GM18861 (cell line): ENCODE data around the gene KCNQ1.

ENCODE experiments used
- ATAC-seq: cut with Tn5 transposase; IDR thresholded peaks from one replicate; pipeline ENCODE4 v1.9.1; 2021; ENCODE audit not compliant: unreplicated experiment

Gene KCNQ1

DNA sequence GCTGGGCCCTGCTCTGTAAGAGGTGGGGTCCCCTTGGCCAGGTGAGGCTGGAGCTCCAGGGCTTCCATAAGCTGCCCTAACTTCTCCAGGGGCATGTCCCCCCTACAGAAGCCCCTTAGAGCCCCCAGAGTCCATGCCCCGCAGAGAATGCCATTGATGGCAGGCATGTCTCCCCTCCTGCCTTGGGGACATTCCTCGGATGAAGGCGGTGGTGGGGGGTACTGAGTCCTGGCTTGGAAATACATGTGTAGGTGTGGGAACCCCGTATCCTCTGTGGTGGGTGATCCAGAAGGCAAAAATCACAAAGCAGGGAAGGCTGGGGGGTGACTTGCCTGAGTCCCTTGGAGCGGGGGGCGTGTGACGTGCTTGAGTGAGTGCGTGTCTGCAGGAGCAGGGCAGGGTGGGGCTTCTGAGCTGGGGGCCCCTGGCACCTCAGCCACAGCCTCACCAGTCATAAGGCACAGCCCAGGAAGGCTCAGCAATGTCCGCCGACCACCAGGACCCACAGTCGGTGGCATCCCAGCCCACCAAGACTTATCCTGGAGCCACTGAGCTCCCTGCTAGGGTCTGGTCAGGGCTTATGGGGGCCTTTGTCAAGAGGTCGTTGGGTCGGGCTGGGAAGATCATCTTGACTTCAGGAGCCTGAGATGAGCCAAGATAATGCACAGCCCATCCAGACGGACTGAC is 324.7 kb downstream of the KCNQ1 start:
- ATAC-seq: no peak

DNA sequence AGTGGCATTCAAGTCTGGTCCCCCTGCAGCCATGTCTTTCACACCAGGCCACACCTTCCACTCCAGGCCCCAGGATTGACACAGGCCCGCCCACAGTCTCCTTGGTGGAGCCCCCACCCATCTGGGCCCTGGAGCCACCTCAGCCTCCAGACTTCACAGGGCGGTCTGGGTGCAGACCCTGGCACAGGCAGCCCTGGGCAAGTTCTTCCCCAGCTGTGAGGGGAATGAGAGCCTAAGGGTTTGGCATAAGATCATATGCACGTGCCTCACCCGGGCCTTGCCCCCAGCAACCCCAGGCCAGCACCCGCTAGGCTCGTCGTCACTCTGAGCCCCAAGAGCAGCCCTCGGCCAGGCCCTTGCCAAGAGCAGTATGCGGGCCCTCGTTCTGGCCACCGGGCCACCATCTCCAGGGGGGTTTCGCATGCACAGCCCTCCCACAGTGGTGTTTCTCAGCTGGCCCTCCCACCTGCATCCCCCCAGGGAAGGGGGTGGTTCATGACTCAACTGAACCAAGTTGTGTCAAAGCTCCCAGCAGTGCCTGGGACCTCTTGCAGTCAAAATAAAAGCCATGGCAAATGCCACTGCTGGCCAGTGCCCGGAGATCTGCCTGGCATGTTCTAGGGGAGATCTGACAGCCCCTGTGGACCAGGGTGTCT is 325.4 kb downstream of the KCNQ1 start:
- ATAC-seq: no peak

DNA sequence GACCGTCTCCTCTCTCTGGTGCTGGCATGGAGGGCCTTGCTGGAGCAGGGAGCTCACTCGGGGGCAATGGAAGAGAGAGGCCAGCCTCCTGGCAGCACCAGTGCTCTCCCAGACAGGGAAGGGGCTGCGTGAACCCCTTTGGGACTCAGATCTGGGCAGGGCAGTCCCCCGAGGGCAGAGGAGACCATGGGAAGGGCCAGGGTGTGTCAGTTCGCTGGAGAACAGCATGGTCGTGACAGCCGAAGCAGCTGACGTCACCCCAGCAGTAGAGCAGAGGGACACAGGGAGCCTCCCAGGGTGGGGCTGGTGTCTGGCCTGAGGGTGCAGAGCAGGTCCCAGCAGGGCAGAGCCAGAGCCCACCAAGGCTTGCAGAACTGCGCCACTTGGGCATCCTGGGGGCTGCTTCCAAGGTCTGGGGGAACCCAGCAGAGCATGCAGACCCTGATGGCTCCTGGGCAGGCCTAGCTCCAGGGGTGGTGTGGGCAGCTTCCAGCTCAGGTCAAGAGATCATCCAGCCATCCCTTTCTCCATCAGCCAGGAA is 326.0 kb downstream of the KCNQ1 start:
- no peak for ATAC-seq

- no peak for ATAC-seq
These were observed 327.1 kb downstream of the KCNQ1 start for GRCh38 chr11:2771758-2772466.

DNA sequence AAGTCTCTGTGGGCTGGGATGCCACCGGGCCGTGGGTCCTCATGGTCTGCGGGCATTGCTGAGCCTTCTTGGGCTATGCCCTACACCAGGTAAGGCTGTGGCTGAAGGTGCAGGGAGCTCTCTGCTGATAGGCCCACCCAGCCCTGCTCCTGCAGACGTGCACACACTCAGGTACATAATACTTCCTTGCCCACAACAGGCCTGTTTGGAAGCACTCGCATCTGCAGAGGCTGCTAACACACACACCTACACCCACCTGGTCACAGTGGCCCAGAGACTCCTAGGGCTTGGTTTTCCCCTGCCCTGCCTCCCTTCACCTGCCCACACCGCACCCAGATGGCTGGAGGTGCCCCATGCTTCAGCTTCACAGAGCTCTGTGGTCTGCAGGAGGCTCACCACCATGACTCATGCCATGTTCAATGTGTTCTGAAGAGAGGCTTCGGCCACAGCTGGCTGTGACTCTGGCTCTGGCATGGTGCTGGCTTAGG is 327.8 kb downstream of the KCNQ1 start:
- ATAC-seq: no peak

GRCh38 chr11:2774173-2775082 is 329.6 kb downstream of the KCNQ1 start:
- ATAC-seq: no peak

- ATAC-seq: no peak
These were observed 330.3 kb downstream of the KCNQ1 start for GRCh38 chr11:2775083-2775625.

- no peak for ATAC-seq
These were observed 331.0 kb downstream of the KCNQ1 start for GRCh38 chr11:2775626-2776350.

- no peak for ATAC-seq
These were observed 331.7 kb downstream of the KCNQ1 start for GRCh38 chr11:2776351-2777061.

DNA sequence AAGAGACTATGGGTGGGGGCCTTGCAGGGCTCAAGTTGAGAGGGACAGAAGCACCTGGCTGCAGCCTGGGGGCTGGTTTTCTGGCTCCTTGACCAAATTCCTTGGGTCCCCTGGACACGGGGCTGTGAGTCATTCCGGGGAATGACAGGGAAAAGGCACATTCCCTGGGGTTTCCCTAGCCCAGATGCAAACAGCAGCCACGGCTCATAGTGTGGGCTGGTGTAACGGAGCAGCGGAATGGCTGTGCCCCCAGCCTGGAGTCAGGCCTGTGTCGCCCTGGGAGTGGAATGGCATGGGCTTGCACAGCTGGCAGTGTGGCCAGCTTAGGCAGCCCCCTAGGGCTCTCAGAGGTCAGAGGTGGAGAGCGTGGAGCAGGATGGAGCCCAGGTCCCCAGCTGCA is 332.6 kb downstream of the KCNQ1 start:
- no peak for ATAC-seq

GRCh38 chr11:2777871-2778629 is 333.2 kb downstream of the KCNQ1 start:
- no peak for ATAC-seq

- ATAC-seq: peak; percentile 42
These were observed 334.1 kb downstream of the KCNQ1 start for GRCh38 chr11:2778630-2779498.

- no peak for ATAC-seq
These were observed 334.7 kb downstream of the KCNQ1 start for GRCh38 chr11:2779499-2779980.

- no peak for ATAC-seq
These were observed 335.4 kb downstream of the KCNQ1 start for GRCh38 chr11:2779981-2780849.

DNA sequence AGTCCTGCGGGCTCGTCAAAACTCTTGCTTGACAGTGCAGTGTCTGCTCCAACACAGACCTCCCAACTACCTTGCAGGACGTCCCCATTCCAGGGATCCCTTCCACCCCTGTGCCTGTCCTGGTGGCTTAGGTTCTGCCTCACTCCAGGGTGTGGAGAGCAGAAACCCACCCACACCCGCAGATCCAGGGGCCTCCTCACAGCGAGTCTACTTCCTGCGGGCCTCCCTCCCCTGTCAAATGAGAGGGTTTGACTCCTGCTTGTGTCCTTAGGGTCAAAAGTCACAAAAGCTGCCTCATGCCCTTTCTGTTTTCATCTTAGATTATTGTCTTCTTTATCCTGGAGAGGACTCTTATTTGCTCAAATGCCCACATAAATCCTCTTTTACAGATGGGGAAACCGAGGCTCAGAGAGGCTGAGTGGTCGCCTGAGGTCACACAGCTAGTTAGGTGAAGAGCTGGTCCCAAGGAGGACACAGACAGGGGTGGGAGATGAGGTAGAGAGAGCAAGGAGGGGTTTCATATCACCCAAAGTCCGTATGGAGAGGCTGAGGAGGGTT is 336.1 kb downstream of the KCNQ1 start:
- ATAC-seq: no peak
